ENCODE data around the gene SPAG17. TPM values are rescaled to one million over a fixed set of nuclear protein-coding genes. Genes with fewer than 3 reads are reported as not detected.

SPAG17 gene
- not detected in 2 replicates for total RNA-seq

GRCh38 chr1:118185084-118185832 is at the start of gene SPAG17:
SPAG17 (minus strand) TSS chr1:118185228; CDS start chr1:118185157, 71 bp downstream.

GRCh38 chr1:117929343-117930172 is 255.5 kb downstream of the SPAG17 start, which contains the start of the genes GDAP2 and WDR3:
GDAP2 (minus strand) TSS chr1:117929621; CDS start chr1:117920357, 9,264 bp downstream.
WDR3 (plus strand) TSS chr1:117929739; CDS start chr1:117933320, 3,581 bp downstream.

All from epithelial cell of alveolus of lung (primary cell).